SK-N-SH (cell line): Measurements from ENCODE around the gene ADD2. TPM values are rescaled to one million over a fixed set of nuclear protein-coding genes. Genes with fewer than 3 reads are reported as not detected.

ENCODE experiments used
- CTCF ChIA-PET: fragments of 300-600, 350-600 bp; formaldehyde crosslinking; extraction: SDS; loops from one replicate; lab custom pipeline; 2021; lab: Yijun Ruan, JAX
- POLR2A ChIA-PET: fragments of 350-600 bp; sonication (Branson Sonifier 250); formaldehyde crosslinking; extraction: SDS; loops from one replicate; lab custom pipeline; 2020; ENCODE audit warnings: antibody characterized with exemption, inconsistent platforms; lab: Yijun Ruan, JAX
- DNase-seq: peaks from one replicate; pipeline ENCODE4 v3.0.0; 2012
- H2AFZ ChIP-seq: fragments of 200-600 bp; sonication (generic); 2 replicates; pipeline ENCODE4 v1.8.1; 2016; ENCODE audit warnings: antibody characterized with exemption, mild to moderate bottlenecking, low read depth
- H3F3A ChIP-seq: fragments of 200-600 bp; sonication (generic); replicated peaks from 2 replicates; pipeline ENCODE3; 2016; ENCODE audit warnings: antibody characterized with exemption, mild to moderate bottlenecking; ENCODE audit not compliant: insufficient read depth
- H3K27ac ChIP-seq, 2 experiments: fragments of 200-500 bp in 1 of 2; fragments of 200-600 bp in 1 of 2; sonication (Bioruptor generic) in 1 of 2; sonication (generic), shearing (Covaris generic) in 1 of 2; 2 replicates each; pipeline versions ENCODE4 v1.5.1 to v1.6.1; 2014 to 2016; ENCODE audit warnings: low read depth in 2 of 2, inconsistent platforms in 1 of 2, low read length in 1 of 2, mild to moderate bottlenecking in 1 of 2, mixed read lengths in 1 of 2
- H3K27me3 ChIP-seq: fragments of 200-600 bp; sonication (generic), shearing (Covaris generic); 2 replicates; pipeline ENCODE4 v1.6.1; 2016; ENCODE audit warnings: mixed run types; ENCODE audit not compliant: insufficient read depth
- H3K36me3 ChIP-seq, 2 experiments: fragments of 200-500 bp in 1 of 2; fragments of 200-600 bp in 1 of 2; sonication (Bioruptor generic) in 1 of 2; sonication (generic) in 1 of 2; replicated peaks in 1 of 2; 2 replicates each; pipeline versions ENCODE3 to v1.5.1; 2014 to 2016; ENCODE audit warnings: low read length in 1 of 2, mild to moderate bottlenecking in 1 of 2; ENCODE audit not compliant: insufficient read depth in 2 of 2, control insufficient read depth in 1 of 2
- H3K4me1 ChIP-seq, 2 experiments: fragments of 200-500 bp in 1 of 2; fragments of 200-600 bp in 1 of 2; sonication (Bioruptor generic) in 1 of 2; sonication (generic), shearing (Covaris generic) in 1 of 2; 2 replicates each; pipeline versions ENCODE4 v1.5.1 to v1.6.1; 2014 to 2016; ENCODE audit warnings: low read depth in 1 of 2, low read length in 1 of 2, mixed run types in 1 of 2; ENCODE audit not compliant: insufficient read depth in 2 of 2, control insufficient read depth in 1 of 2
- H3K4me2 ChIP-seq: fragments of 200-600 bp; sonication (generic), shearing (Covaris generic); 2 replicates; pipeline ENCODE4 v1.6.1; 2017; ENCODE audit warnings: mixed run types
- H3K4me3 ChIP-seq, 2 experiments: fragments of 200-500 bp in 1 of 2; fragments of 200-600 bp in 1 of 2; sonication (Bioruptor generic) in 1 of 2; sonication (generic), shearing (Covaris generic) in 1 of 2; 2 replicates each; pipeline versions ENCODE4 v1.5.1 to v1.8.1; 2014 to 2016; ENCODE audit warnings: low read depth in 2 of 2, inconsistent platforms in 1 of 2, low read length in 1 of 2, mild to moderate bottlenecking in 1 of 2, mixed read lengths in 1 of 2, moderate library complexity in 1 of 2
- H3K79me2 ChIP-seq: fragments of 200-600 bp; sonication (generic); 2 replicates; pipeline ENCODE4 v1.8.1; 2017; ENCODE audit warnings: mild to moderate bottlenecking; ENCODE audit not compliant: insufficient read depth
- H3K9ac ChIP-seq: fragments of 200-600 bp; sonication (generic); 2 replicates; pipeline ENCODE4 v1.6.1; 2017; ENCODE audit warnings: mixed run types
- H3K9me2 ChIP-seq: fragments of 200-600 bp; sonication (generic); 2 replicates; pipeline ENCODE4 v1.6.1; 2017; ENCODE audit warnings: mixed run types
- H3K9me3 ChIP-seq: fragments of 200-600 bp; sonication (generic); 2 replicates; pipeline ENCODE4 v1.6.1; 2017; ENCODE audit warnings: mixed run types, mild to moderate bottlenecking, moderate library complexity
- H4K20me1 ChIP-seq: fragments of 200-600 bp; sonication (generic); 2 replicates; pipeline ENCODE4 v1.6.1; 2017; ENCODE audit warnings: mild to moderate bottlenecking, mixed run types; ENCODE audit not compliant: insufficient read depth
- CHD2 ChIP-seq: fragments of 150-350 bp; IDR thresholded peaks from 2 replicates; pipeline ENCODE4 v1.6.1; 2018; ENCODE audit warnings: low read length; ENCODE audit not compliant: partially characterized antibody
- ELF1 ChIP-seq: IDR thresholded peaks from 2 replicates; pipeline ENCODE4 v1.4.0; 2012
- FOXJ3 ChIP-seq: sonication (generic); formaldehyde crosslinking; IDR thresholded peaks from 2 replicates; pipeline ENCODE4 v1.5.1; 2020; ENCODE audit warnings: mild to moderate bottlenecking, missing genetic modification reagents
- FOXM1 ChIP-seq: IDR thresholded peaks from 2 replicates; pipeline ENCODE4 v1.4.0; 2012; ENCODE audit warnings: low read depth, mild to moderate bottlenecking
- GABPA ChIP-seq: IDR thresholded peaks from 2 replicates; pipeline ENCODE4 v1.4.0; 2012; ENCODE audit warnings: low read depth, mild to moderate bottlenecking
- JUND ChIP-seq: IDR thresholded peaks from 2 replicates; pipeline ENCODE4 v1.4.0; 2012
- NFIC ChIP-seq: IDR thresholded peaks from 2 replicates; pipeline ENCODE4 v1.4.0; 2012; ENCODE audit warnings: borderline replicate concordance
- NRF1 ChIP-seq: IDR thresholded peaks from 2 replicates; pipeline ENCODE4 v1.6.1; 2012; ENCODE audit warnings: low read depth, mild to moderate bottlenecking, low read length
- RCOR1 ChIP-seq: fragments of 150-350 bp; IDR thresholded peaks from 2 replicates; pipeline ENCODE4 v1.6.1; 2017; ENCODE audit warnings: antibody characterized with exemption, low read length
- SIN3A ChIP-seq: IDR thresholded peaks from 2 replicates; pipeline ENCODE4 v1.6.1; 2012; ENCODE audit warnings: low read depth, mild to moderate bottlenecking, low read length, moderate library complexity, borderline replicate concordance
- TAF1 ChIP-seq: IDR thresholded peaks from 2 replicates; pipeline ENCODE4 v1.6.1; 2012; ENCODE audit warnings: low read depth, mild to moderate bottlenecking, low read length, moderate library complexity, borderline replicate concordance
- TCF12 ChIP-seq: IDR thresholded peaks from 2 replicates; pipeline ENCODE4 v1.4.0; 2012
- USF1 ChIP-seq: IDR thresholded peaks from 2 replicates; pipeline ENCODE4 v1.4.0; 2012; ENCODE audit warnings: low read depth, borderline replicate concordance
- USF2 ChIP-seq: fragments of 150-350 bp; IDR thresholded peaks from 2 replicates; pipeline ENCODE4 v1.6.1; 2017; ENCODE audit warnings: antibody characterized with exemption, low read length, low read depth, borderline replicate concordance
- WGBS: methylation state at CpG from one replicate; pipeline ENCODE4 v1.1.6; 2017; ENCODE audit warnings: low lambda C conversion rate; 5-methylcytosine and 5-hydroxymethylcytosine counted together
- polyA plus RNA-seq, 3 experiments: library from polyadenylated mRNA; depleted of rRNA; stranded (reverse); fragments of >200 nt; gene quantifications; 2 replicates each; pipeline ENCODE4 v1.2.3, GENCODE V29; 2012
- TF ChIP-seq, protein P1 (sequence below): IDR thresholded peaks from 2 replicates; pipeline ENCODE4 v1.6.1; 2012; ENCODE audit warnings: mild to moderate bottlenecking, low read depth, low read length, moderate library complexity
- TF ChIP-seq, protein P2 (sequence below): fragments of 150-350 bp; IDR thresholded peaks from 2 replicates; pipeline ENCODE4 v1.6.1; 2016; ENCODE audit warnings: mild to moderate bottlenecking, low read depth, low read length
- TF ChIP-seq, protein P3 (sequence below): IDR thresholded peaks from 2 replicates; pipeline ENCODE4; 2012

The ADD2 gene
- polyA plus RNA-seq, 1 of the 3 experiments (the other 2 are of a cell fraction), result 0.30 TPM

DNA sequence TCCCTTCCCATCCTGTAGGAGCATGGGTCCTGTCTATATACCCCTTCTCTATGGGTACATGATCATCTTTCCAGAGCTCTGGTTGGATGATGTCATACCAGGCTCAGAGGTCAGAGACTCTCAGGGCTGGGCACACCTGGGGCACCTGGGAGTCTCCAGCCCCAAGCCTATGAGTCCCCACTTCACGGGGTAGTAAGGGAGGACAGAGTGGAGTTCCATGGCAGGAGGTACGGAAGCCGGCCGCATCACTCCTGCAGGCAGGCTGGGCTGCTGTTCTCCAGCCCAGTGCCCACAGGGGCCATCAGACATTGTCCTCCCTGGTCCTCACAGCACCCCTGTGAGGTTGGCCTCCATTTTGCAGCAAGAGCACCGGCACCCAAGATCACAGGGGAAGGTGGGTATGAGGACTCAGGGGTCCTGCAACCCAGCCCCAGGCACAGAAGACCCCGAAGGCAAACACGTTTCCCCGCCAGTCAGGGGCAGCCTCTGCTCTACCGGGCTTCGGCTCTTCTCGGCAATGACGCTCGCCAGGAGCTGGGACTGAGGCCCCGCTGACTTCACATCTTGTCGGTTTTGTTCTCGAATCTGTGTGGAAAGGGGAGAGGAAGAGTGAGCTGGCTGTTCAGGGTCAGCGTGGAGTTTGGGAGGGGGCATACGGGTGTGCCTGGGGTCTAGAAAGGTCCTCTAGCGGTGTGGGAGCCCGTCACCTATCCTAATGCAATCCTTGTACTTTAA lies 91.5 kb downstream of the ADD2 start:
- TF ChIP-seq, protein P1, sequence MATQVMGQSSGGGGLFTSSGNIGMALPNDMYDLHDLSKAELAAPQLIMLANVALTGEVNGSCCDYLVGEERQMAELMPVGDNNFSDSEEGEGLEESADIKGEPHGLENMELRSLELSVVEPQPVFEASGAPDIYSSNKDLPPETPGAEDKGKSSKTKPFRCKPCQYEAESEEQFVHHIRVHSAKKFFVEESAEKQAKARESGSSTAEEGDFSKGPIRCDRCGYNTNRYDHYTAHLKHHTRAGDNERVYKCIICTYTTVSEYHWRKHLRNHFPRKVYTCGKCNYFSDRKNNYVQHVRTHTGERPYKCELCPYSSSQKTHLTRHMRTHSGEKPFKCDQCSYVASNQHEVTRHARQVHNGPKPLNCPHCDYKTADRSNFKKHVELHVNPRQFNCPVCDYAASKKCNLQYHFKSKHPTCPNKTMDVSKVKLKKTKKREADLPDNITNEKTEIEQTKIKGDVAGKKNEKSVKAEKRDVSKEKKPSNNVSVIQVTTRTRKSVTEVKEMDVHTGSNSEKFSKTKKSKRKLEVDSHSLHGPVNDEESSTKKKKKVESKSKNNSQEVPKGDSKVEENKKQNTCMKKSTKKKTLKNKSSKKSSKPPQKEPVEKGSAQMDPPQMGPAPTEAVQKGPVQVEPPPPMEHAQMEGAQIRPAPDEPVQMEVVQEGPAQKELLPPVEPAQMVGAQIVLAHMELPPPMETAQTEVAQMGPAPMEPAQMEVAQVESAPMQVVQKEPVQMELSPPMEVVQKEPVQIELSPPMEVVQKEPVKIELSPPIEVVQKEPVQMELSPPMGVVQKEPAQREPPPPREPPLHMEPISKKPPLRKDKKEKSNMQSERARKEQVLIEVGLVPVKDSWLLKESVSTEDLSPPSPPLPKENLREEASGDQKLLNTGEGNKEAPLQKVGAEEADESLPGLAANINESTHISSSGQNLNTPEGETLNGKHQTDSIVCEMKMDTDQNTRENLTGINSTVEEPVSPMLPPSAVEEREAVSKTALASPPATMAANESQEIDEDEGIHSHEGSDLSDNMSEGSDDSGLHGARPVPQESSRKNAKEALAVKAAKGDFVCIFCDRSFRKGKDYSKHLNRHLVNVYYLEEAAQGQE, result no peak
- TF ChIP-seq ELF1, result no peak
- no peak for TF ChIP-seq USF1
- no peak for TF ChIP-seq GABPA
- no peak for TF ChIP-seq USF2
- TF ChIP-seq TCF12, result no peak
- no peak for TF ChIP-seq TAF1
- TF ChIP-seq SIN3A, result no peak
- POLR2A ChIA-PET, result no interaction called here
- Histone ChIP-seq H3K4me3 (no peak overlapping the region), H2AFZ (no peak overlapping the region), H3K27me3 (no peaks in the 10 kb centered on the region), H3K4me1 (no peaks in the 10 kb centered on the region), H3K9ac (no peak overlapping the region), H3K9me3 (no peaks in the 10 kb centered on the region), H3F3A (no peaks in the 10 kb centered on the region), H3K36me3 (no peaks in the 10 kb centered on the region), H3K4me2 (no peak overlapping the region), H4K20me1 (no peaks in the 10 kb centered on the region), H3K79me2 (no peaks in the 10 kb centered on the region), H3K27ac (no peak overlapping the region), H3K9me2 (no peaks in the 10 kb centered on the region)
- no peak for DNase-seq
- CTCF ChIA-PET, result interaction anchor here (1.0 kb wide), 1 partner anchor 109 kb away, joined by 4 read pairs; no protein-coding TSS in a partner anchor
- 81% methylated on average over 16 of the region's 20 CpGs for WGBS

GRCh38 chr2:70675862-70676261 lies 92.1 kb downstream of the ADD2 start:
- Histone ChIP-seq H2AFZ (no peak overlapping the region), H3K9ac (no peak overlapping the region), H3K27ac (no peak overlapping the region), H3K9me3 (no peaks in the 10 kb centered on the region), H3K4me2 (no peak overlapping the region), H3K9me2 (no peaks in the 10 kb centered on the region), H4K20me1 (no peaks in the 10 kb centered on the region), H3K36me3 (no peaks in the 10 kb centered on the region), H3K4me3 (no peak overlapping the region), H3F3A (no peaks in the 10 kb centered on the region), H3K4me1 (no peaks in the 10 kb centered on the region), H3K79me2 (no peaks in the 10 kb centered on the region), H3K27me3 (no peaks in the 10 kb centered on the region)
- WGBS, result 73% methylated on average over 2 of the region's 2 CpGs
- CTCF ChIA-PET, result no interaction called here
- POLR2A ChIA-PET, result no interaction called here
- no peak for DNase-seq
- TF ChIP-seq RCOR1, result no peak
- TF ChIP-seq FOXM1, result no peak
- no peak for TF ChIP-seq FOXJ3 (CRISPR knock-in tag)
- no peak for TF ChIP-seq ELF1
- no peak for TF ChIP-seq GABPA
- no peak for TF ChIP-seq TCF12
- TF ChIP-seq USF1, result no peak
- TF ChIP-seq CHD2, result no peak
- no peak for TF ChIP-seq NRF1
- no peak for TF ChIP-seq JUND
- TF ChIP-seq, protein P2, sequence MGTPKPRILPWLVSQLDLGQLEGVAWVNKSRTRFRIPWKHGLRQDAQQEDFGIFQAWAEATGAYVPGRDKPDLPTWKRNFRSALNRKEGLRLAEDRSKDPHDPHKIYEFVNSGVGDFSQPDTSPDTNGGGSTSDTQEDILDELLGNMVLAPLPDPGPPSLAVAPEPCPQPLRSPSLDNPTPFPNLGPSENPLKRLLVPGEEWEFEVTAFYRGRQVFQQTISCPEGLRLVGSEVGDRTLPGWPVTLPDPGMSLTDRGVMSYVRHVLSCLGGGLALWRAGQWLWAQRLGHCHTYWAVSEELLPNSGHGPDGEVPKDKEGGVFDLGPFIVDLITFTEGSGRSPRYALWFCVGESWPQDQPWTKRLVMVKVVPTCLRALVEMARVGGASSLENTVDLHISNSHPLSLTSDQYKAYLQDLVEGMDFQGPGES, result no peak
- TF ChIP-seq, protein P3, sequence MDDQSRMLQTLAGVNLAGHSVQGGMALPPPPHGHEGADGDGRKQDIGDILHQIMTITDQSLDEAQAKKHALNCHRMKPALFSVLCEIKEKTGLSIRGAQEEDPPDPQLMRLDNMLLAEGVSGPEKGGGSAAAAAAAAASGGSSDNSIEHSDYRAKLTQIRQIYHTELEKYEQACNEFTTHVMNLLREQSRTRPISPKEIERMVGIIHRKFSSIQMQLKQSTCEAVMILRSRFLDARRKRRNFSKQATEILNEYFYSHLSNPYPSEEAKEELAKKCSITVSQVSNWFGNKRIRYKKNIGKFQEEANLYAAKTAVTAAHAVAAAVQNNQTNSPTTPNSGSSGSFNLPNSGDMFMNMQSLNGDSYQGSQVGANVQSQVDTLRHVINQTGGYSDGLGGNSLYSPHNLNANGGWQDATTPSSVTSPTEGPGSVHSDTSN, result no peak
- no peak for TF ChIP-seq NFIC
